Dermis blood vessel endothelial cell (primary cell): Measurements from ENCODE around the gene CD34. TPM values are rescaled to one million over a fixed set of nuclear protein-coding genes. Genes with fewer than 3 reads are reported as not detected.
A peak's percentile ranks its signal among the peaks of the same experiment; 100 is the strongest.

Experiments
- DNase-seq: peaks from one replicate; pipeline ENCODE4 v3.0.0; 2010
- total RNA-seq: library from RNA; depleted of rRNA; stranded (reverse); fragments of >200 nt; gene quantifications from 2 replicates; pipeline ENCODE4 v1.2.3, GENCODE V29; 2014

Gene CD34
- total RNA-seq, 1 donor from 2014 or later: 126 TPM

GRCh38 chr1:207852576-207853371 lies 58.2 kb downstream of the CD34 start:
- no peak for DNase-seq

DNA sequence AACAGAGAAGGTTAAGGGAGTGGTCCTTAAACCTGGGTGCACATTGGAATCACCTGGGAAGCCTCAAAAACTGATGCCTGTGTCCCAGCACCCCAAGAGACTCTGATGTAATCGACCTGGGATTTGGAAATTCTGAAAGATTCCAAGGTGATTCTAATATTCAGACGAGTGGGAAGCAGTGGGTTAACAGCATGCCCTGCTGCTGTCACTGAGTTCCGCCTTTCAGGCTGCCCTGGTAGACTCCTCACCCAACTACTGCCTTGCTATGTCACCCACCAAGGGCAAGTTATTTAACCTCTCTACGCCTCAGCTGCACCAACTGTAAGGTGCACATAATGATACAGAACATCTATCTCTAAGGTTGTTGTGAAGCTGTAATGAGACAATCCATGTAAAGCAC lies 59.2 kb downstream of the CD34 start:
- DNase-seq: no peak

DNA sequence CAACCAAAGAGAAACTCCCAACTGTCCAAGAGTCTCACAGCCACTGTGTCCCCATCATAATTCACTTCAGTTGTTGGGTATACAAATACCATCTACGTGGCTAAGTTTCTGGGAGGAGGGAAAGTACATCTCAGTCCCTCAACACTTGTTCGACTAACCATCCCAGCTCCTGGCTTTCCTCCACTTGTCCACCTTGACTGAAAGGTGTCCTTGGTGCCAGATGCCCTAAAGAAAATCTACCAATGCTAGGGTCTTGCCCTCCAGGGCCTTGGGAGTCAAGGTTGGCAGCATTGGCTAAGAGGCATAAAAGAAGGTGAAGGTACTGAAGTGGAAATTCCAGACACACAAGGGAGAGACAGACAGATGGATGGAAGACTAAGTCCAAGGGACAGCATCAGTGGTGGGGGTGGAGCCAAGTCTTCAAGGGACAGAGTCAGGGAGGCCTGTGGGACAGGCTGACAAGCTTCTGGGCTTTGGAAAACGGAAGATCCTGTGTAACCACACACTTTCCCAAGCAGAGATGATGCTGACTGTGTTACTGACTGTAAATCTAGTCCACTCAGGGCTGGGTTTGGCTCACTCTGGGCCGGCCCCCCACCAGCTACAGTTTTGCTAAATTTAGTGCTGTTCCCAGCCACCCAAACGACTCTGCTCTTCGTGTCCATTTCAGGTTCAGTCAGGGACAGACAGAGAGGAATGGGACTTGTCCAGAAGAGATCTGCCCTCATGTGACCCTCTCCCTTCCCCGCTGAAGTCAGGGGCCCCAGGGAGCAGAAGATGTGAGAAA lies 60.1 kb downstream of the CD34 start:
- DNase-seq: no peak

- DNase-seq: peak; percentile 30
Observed at GRCh38 chr1:207849646-207850045, 61.3 kb downstream of the CD34 start.

GRCh38 chr1:207849016-207849415 lies 61.9 kb downstream of the CD34 start:
- DNase-seq: no peak

DNA sequence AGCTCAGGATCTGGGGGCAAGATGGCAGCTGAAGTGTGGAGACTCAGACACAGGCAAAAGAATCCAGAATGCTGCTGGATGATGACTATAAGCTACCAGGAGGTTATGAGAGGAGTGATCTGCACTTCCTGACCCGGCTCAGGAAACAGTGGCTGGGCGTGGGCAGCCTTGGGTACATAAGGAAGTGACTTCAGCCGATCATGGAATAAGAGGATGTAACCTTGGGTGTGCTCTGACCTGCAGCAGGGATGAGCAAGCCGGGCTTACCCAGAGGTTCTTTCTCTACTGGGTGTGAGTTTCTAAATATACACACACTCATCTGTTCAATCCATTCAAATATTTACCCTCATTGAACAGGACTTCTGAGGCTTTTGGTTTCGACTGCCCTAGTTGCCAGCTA lies 62.7 kb downstream of the CD34 start:
- DNase-seq: peak; percentile 96

DNA sequence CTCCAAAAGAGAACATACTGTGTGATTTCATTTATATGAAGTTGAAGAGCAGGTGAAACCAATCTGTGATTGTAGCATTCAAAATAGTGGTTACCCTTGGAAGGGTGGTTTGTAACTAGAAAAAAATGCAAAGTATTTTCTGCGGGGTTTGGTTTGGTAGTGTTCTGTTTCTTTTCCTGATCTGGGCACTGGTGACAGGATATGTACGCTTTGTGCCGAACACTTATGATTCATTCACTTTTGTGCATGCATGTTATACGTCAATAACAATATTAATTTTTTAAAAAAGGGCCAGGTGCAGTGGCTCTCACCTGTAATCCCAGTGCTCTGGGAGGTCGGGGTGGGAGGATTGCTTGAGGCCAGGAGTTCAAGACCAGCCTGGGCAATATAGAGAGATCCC lies 63.8 kb downstream of the CD34 start:
- peak; percentile 75 for DNase-seq

GRCh38 chr1:207845109-207845508 lies 65.8 kb downstream of the CD34 start:
- DNase-seq: no peak

DNA sequence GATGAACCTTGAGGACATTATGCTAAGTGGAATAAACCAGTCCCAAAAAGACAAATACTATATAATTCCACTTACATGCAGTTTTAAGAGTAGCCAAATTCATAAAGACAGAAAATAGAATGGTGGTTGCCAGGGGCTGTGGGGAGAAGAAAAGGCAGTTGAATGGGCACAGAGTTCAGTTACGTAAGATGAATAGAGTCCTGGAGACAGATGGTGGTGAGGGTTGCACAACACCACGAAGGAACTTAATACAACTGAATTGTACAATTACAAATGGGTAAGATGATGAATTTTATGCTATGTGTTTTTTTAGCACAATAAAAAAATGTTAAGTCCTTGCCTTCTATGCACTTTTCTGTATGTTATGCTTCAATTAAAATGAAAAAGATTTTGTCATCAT lies 66.6 kb downstream of the CD34 start:
- DNase-seq: no peak

- DNase-seq: no peak
Observed at GRCh38 chr1:207842506-207842905, 68.4 kb downstream of the CD34 start.

DNA sequence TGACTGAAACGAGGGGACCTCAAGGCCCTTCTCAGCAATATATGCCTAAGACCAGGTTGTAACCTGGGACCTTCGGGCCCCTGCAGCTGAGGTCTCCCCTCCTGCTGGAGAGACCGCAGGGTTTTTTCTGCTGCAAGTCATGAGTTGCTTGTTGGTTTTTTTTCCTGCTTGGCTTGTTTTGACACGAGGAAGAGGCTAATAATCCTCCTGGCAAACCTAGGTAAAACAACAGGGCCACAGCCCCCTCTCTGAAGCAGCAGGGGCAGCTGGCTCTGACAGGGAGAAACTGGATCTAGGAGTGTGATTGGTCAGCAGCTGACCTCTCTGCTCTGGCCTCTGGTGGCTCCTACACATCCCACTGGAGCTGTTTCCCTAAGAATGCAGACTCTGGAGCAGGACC lies 69.0 kb downstream of the CD34 start:
- no peak for DNase-seq

DNA sequence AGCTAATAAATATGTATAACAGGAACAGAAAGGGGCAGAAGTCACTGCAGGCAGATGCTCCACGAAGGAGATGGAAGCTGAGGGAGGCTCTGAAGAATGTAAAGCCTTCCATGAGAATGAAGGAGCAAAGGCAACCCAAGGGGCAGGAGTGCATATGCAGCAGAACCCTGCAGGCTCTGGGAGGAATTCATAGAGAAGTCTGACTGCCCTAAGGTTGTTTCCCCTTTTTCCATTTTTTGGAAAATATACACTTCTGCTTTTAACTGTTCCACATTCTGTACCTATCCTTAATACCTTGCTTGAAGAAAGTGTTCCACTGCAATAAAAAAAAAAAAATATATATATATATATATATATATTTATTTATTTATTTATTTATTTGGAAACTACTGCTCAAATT lies 69.6 kb downstream of the CD34 start:
- no peak for DNase-seq

GRCh38 chr1:207840380-207840779 lies 70.5 kb downstream of the CD34 start:
- DNase-seq: no peak

DNA sequence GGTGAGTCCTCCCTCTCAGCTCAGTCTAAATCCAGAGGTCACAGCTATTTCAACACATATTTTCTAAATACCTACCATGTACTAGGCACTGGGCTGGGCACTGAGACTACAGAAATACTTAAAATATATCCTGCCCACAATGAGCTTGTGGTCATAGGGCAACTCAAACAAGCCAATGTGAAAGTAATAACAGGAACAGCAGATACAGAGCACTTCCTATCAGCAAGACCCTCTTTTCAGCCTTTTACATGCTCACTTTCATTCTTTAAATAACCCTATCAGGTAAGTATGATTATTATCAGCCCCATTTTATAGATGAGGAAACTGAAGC lies 71.9 kb downstream of the CD34 start:
- no peak for DNase-seq

GRCh38 chr1:207838156-207839082 lies 72.5 kb downstream of the CD34 start:
- DNase-seq: no peak

DNA sequence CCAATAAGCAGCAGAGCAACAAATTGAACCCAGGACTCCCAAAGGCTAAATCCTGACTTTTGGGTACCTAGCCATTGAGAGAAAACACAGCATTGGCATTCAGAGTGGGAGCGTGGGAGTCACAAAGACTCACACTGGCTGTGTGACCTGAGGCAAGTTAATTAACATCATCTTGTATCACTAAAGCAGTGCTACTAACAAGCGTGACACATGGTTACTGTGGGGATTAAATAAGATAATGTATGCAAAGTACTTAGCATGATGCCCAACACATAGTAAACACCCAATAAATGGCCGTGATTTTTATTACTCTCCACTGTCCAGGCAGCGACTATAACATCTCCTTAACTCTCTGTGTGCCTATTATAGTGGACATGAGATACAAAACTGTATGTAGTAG lies 73.3 kb downstream of the CD34 start:
- DNase-seq: no peak

DNA sequence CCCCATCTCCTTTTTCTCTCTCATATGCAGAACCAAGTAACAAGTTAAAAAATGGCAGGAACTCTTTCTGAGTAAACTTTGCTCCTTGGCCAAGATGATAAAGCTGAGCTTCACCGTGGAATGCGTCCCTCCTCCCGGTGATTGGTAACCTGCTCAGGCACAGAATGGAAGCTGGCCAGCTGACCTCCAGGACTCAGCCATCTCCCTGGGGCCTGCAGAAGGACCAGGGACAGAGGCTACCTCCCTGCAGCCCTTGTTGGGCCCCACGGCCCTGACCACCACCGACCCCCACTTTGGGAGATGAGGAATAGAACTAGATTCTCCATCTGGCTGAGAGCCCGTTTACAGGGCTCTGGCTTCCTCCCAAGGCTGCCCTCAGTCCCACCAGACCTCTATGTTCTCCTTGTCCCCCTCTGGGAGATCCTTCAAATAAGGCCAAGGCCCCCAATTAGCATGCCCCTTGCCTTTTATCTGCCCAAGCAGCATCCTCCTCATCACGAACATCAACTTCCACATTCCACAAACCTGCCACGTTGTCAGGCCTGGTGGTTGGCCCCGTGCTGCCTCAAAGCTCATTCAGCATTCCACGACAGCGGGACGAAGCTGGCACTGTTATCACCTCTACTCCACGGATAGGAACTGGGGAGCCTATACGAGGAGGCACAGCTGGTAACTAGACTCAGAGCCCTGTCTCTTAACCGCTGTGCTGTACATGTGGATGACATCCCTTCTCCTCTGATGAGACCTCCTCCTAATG lies 74.2 kb downstream of the CD34 start:
- no peak for DNase-seq

GRCh38 chr1:207835958-207836357 lies 75.0 kb downstream of the CD34 start:
- DNase-seq: no peak

DNA sequence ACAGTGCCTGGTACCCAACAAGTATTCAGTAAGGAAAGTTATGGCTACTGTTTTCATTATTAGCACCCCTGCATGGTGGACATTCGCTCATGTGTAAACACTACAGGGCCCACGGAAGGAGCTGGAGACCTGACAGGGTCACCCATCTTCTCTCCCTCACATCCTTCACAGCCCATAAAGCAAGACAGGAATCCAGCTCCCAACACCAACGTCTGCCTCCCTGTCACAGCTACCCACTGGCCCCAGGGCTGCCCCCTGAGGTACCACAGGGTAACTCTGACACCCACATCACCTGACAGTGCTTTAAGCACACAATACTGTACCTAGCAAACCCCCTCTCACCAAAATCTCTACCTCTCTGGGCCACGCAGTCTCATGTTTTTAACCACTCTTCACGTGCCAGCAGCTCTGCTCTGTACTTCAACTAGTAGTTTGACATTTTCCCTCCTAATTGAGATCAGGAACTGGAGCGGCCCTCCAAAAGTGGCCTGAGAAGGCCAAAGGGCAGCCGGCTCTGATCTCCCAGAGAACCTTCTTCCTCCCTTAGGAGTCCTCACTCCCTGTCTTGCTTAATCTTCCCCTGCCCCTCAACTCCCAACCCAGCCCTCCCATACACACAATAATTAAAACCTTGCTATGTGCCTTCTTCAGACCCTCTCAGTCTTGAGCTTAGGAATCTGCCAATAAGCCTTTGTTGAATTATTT lies 76.8 kb downstream of the CD34 start:
- DNase-seq: no peak

DNA sequence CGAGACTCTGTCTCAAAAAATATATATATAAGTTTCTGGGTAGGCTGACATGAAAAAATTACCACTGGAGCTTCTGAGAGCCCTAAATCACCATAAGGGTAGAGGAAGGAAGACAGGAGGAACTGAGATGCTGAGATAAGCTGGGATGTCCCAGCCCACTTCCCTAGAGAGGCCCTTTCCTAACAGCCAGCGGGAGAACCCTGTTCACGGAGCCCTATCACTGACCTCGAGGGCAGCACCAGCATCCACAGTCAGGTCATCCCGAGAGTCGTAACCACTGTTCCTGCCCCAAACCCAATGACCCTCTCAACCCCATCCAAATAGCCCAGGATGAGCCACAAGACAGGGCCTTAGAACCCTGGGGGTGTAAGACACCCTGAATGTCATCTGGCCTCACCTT lies 77.5 kb downstream of the CD34 start:
- no peak for DNase-seq

DNA sequence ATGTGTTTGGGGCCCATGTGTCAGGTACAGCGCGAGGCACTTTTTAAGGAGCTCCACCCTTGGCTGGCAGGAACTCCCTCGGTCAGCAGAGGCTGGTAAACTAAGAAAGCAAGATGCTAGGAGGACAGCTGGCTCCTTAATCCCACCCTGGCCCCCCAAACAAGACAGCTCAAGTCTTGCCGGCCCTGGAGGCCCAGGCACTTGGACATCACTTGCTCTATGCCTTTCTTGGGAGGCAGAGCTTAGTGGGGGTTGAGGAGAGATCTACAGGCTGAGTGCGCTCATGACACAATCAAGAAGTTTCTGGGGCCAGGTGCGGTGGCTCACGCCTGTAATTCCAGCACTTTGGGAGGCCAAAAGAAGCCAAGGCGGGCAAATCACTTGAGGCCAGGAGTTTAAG lies 78.1 kb downstream of the CD34 start:
- DNase-seq: no peak
